ENCODE data around the gene ZNF564. TPM values are rescaled to one million over a fixed set of nuclear protein-coding genes. Genes with fewer than 3 reads are reported as not detected.

Gene ZNF564
- total and polyA plus RNA-seq, 2 experiments from 2014 or later, result 7.1 to 8.6 TPM

DNA sequence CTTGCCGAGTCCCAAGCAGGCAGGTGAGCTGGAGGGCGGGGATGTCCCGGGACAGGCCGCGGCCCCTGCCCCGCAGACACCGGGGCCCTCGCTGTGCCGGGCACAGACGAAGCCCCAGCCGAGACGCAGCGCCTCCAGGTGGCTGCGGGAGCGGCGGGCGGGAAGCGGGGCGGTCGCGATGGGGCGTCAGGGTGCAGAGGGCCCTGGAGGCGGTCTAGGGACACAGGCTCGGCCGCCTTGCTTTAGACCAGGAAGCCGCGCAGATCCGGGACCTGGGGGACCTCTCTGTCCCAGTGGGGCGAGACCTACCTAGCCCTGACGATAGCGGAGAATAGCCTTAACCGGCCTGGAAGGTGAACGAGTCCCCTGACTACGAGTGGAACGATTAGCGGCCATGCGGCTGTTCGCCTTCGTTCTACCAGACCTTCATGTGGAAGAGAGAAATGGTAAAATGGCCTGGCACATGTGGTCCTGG is 4.2 kb upstream of the ZNF564 start:
- peaks cover 3% of the 10 kb centered on the region; the same call in 2 of the 3 replicates for H3K9me3 Mint-ChIP-seq
- TF ChIP-seq, protein P1, sequence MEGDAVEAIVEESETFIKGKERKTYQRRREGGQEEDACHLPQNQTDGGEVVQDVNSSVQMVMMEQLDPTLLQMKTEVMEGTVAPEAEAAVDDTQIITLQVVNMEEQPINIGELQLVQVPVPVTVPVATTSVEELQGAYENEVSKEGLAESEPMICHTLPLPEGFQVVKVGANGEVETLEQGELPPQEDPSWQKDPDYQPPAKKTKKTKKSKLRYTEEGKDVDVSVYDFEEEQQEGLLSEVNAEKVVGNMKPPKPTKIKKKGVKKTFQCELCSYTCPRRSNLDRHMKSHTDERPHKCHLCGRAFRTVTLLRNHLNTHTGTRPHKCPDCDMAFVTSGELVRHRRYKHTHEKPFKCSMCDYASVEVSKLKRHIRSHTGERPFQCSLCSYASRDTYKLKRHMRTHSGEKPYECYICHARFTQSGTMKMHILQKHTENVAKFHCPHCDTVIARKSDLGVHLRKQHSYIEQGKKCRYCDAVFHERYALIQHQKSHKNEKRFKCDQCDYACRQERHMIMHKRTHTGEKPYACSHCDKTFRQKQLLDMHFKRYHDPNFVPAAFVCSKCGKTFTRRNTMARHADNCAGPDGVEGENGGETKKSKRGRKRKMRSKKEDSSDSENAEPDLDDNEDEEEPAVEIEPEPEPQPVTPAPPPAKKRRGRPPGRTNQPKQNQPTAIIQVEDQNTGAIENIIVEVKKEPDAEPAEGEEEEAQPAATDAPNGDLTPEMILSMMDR (conservative IDR thresholded peaks at IDR 0.05; ENCODE audit: low read depth in 2 of 2), result peak; percentile 51 to 87
- TF ChIP-seq NANOG (IDR thresholded peaks at IDR 0.05; ENCODE audit: borderline replicate concordance), result no peak
- Histone ChIP-seq H3K4me1 (ENCODE audit: insufficient read depth) (peaks cover 5% of the 10 kb centered on the region; the same call in 1 of the 2 replicates), H3K4me3 (peak overlapping the region; percentile 26; the same call in 1 of the 2 replicates), H3K27me3 (ENCODE audit: insufficient read depth) (no peaks in the 10 kb centered on the region), H3K36me3 (ENCODE audit: insufficient read depth) (no peaks in the 10 kb centered on the region), H3K79me2 (replicated peaks; ENCODE audit: insufficient read depth) (peaks cover 2% of the 10 kb centered on the region), H3F3A (replicated peaks; ENCODE audit: low read depth) (peaks cover 4% of the 10 kb centered on the region), H3K9me2 (ENCODE audit: insufficient read depth) (no peaks in the 10 kb centered on the region), H4K20me1 (replicated peaks; ENCODE audit: insufficient read depth) (0 out of 2 replicates have a peak, but pooled peaks cover under 1% of the 10 kb centered on the region), H3K4me2 (peak overlapping the region; percentile 13), H2AFZ (peak overlapping the region; percentile 98), H3K27ac (ENCODE audit: low read depth) (no peak overlapping the region)
- H3K27me3 Mint-ChIP-seq (ENCODE audit: insufficient read depth, low read depth, poor library complexity), result peaks cover 12% of the 10 kb centered on the region
- DNase-seq (ENCODE audit: low spot score) (peak; percentile 87), ATAC-seq (peak; percentile 44)
- H3K36me3 Mint-ChIP-seq (ENCODE audit: low read depth), result peaks cover 2% of the 10 kb centered on the region; the same call in 1 of the 3 replicates
- no peak overlapping the region for H3K27ac Mint-ChIP-seq
- peak overlapping the region; percentile 54; the same call in 1 of the 3 replicates for H3K4me3 Mint-ChIP-seq
- peaks cover 9% of the 10 kb centered on the region for H3K4me1 Mint-ChIP-seq

DNA sequence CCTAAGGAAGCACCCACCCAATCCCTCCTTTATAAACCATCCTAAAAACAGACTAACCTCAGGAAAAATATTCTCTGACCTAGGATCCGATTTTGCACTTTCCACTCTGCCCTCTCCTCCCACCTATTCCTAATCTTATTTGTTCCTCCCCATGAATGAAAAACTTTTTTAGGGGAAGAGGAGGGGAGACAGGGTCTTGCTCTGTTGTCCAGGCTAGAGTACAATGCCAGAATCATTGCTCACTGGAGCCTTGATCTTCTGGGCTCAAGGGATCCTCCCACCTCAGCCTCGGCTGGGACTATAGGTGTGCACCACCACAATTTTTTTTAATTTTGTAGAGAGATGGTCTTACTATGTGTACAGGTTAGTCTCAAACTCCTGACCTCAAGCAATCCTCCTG is 4.4 kb downstream of the ZNF564 start:
- no peak for ATAC-seq
- peaks cover 7% of the 10 kb centered on the region; the same call in 1 of the 2 replicates for H3F3A ChIP-seq (replicated peaks; ENCODE audit: low read depth)
- TF ChIP-seq, protein P2, sequence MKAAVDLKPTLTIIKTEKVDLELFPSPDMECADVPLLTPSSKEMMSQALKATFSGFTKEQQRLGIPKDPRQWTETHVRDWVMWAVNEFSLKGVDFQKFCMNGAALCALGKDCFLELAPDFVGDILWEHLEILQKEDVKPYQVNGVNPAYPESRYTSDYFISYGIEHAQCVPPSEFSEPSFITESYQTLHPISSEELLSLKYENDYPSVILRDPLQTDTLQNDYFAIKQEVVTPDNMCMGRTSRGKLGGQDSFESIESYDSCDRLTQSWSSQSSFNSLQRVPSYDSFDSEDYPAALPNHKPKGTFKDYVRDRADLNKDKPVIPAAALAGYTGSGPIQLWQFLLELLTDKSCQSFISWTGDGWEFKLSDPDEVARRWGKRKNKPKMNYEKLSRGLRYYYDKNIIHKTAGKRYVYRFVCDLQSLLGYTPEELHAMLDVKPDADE (IDR thresholded peaks at IDR 0.05), result no peak
- TF ChIP-seq POLR2AphosphoS5 (IDR thresholded peaks at IDR 0.05; ENCODE audit: low read depth) (no peak), NANOG (IDR thresholded peaks at IDR 0.05; ENCODE audit: borderline replicate concordance) (no peak), EZH2phosphoT487 (IDR thresholded peaks at IDR 0.05; ENCODE audit: unreplicated experiment) (no peak), CREB1 (CRISPR knock-in tag; IDR thresholded peaks at IDR 0.05; ENCODE audit: low read depth) (no peak), STAT1 (IDR thresholded peaks at IDR 0.05; ENCODE audit: unreplicated experiment) (no peak), ZNF331 (CRISPR knock-in tag; IDR thresholded peaks at IDR 0.05; ENCODE audit: low read depth) (no peak), JUNB (IDR thresholded peaks at IDR 0.05; ENCODE audit: unreplicated experiment) (no peak), ZNF114 (CRISPR knock-in tag; IDR thresholded peaks at IDR 0.05) (no peak)
- TF ChIP-seq, protein P3, sequence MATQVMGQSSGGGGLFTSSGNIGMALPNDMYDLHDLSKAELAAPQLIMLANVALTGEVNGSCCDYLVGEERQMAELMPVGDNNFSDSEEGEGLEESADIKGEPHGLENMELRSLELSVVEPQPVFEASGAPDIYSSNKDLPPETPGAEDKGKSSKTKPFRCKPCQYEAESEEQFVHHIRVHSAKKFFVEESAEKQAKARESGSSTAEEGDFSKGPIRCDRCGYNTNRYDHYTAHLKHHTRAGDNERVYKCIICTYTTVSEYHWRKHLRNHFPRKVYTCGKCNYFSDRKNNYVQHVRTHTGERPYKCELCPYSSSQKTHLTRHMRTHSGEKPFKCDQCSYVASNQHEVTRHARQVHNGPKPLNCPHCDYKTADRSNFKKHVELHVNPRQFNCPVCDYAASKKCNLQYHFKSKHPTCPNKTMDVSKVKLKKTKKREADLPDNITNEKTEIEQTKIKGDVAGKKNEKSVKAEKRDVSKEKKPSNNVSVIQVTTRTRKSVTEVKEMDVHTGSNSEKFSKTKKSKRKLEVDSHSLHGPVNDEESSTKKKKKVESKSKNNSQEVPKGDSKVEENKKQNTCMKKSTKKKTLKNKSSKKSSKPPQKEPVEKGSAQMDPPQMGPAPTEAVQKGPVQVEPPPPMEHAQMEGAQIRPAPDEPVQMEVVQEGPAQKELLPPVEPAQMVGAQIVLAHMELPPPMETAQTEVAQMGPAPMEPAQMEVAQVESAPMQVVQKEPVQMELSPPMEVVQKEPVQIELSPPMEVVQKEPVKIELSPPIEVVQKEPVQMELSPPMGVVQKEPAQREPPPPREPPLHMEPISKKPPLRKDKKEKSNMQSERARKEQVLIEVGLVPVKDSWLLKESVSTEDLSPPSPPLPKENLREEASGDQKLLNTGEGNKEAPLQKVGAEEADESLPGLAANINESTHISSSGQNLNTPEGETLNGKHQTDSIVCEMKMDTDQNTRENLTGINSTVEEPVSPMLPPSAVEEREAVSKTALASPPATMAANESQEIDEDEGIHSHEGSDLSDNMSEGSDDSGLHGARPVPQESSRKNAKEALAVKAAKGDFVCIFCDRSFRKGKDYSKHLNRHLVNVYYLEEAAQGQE (IDR thresholded peaks at IDR 0.05; ENCODE audit: unreplicated experiment), result no peak

More for the DNA sequence above, 4.4 kb downstream of the ZNF564 start:
- Mint-ChIP-seq H3K4me1 (peaks cover 11% of the 10 kb centered on the region), H3K36me3 (ENCODE audit: low read depth) (peaks cover 57% of the 10 kb centered on the region), H3K27ac (no peak overlapping the region), H3K9me3 (peaks cover 34% of the 10 kb centered on the region), H3K4me3 (no peak overlapping the region), H3K27me3 (ENCODE audit: insufficient read depth, low read depth, poor library complexity) (peaks cover 2% of the 10 kb centered on the region)
- Histone ChIP-seq H3K36me3 (ENCODE audit: insufficient read depth) (no peaks in the 10 kb centered on the region), H3K4me3 (no peak overlapping the region), H3K79me2 (replicated peaks; ENCODE audit: insufficient read depth) (peaks cover 77% of the 10 kb centered on the region), H3K4me1 (ENCODE audit: insufficient read depth) (peaks cover 6% of the 10 kb centered on the region), H3K27me3 (ENCODE audit: insufficient read depth) (no peaks in the 10 kb centered on the region), H4K20me1 (replicated peaks; ENCODE audit: insufficient read depth) (peaks cover 7% of the 10 kb centered on the region), H3K4me2 (no peak overlapping the region), H3K27ac (ENCODE audit: low read depth) (no peak overlapping the region), H2AFZ (no peak overlapping the region), H3K9me2 (ENCODE audit: insufficient read depth) (no peaks in the 10 kb centered on the region)
- no peak for DNase-seq (ENCODE audit: low spot score)
